CD14-positive monocyte (primary cell): ENCODE results near the gene CUX1. TPM values are rescaled to one million over a fixed set of nuclear protein-coding genes. Genes with fewer than 3 reads are reported as not detected.
A peak's percentile ranks its signal among the peaks of the same experiment; 100 is the strongest.

Experiments used
- DNase-seq, 3 donors: peaks; one replicate each; pipeline ENCODE4 v3.0.0-alpha.2; 2011 to 2022
- H2AFZ ChIP-seq: 2 replicates; pipeline ENCODE4 v1.6.0; 2012; ENCODE audit warnings: mild to moderate bottlenecking, low read depth, low read length, inconsistent platforms; ENCODE audit not compliant: insufficient read depth, poor library complexity, severe bottlenecking
- H3K27ac ChIP-seq, 2 donors: 1 replicate in 1 of 2; 2 replicates in 1 of 2; pipeline ENCODE4 v1.5.1; 2012 to 2013; ENCODE audit warnings: low read length in 2 of 2, control low read depth in 1 of 2, inconsistent platforms in 1 of 2, low read depth in 1 of 2, mild to moderate bottlenecking in 1 of 2
- H3K27me3 ChIP-seq, 2 donors: one replicate each; pipeline versions ENCODE4 v1.6.0 to v1.6.1; 2011 to 2013; ENCODE audit warnings: low read length in 2 of 2; ENCODE audit not compliant: control insufficient read depth in 2 of 2, insufficient read depth in 2 of 2
- H3K36me3 ChIP-seq, 2 donors: replicated peaks in 1 of 2; 1 replicate in 1 of 2; 2 replicates in 1 of 2; pipeline versions ENCODE4 v1.5.1 to v1.6.1; 2012 to 2013; ENCODE audit warnings: low read length in 2 of 2, control low read depth in 1 of 2, inconsistent platforms in 1 of 2, mild to moderate bottlenecking in 1 of 2; ENCODE audit not compliant: insufficient read depth in 2 of 2, control insufficient read depth in 1 of 2
- H3K4me1 ChIP-seq, 2 donors: 1 replicate in 1 of 2; 2 replicates in 1 of 2; pipeline versions ENCODE4 v1.5.1 to v1.6.1; 2012 to 2013; ENCODE audit warnings: low read length in 2 of 2, control low read depth in 1 of 2, inconsistent platforms in 1 of 2, mild to moderate bottlenecking in 1 of 2, moderate library complexity in 1 of 2; ENCODE audit not compliant: insufficient read depth in 2 of 2, control insufficient read depth in 1 of 2
- H3K4me2 ChIP-seq: replicated peaks from 2 replicates; pipeline ENCODE3; 2012; ENCODE audit warnings: low read length, moderate library complexity, mild to moderate bottlenecking; ENCODE audit not compliant: poor library complexity, severe bottlenecking; ENCODE audit errors: extremely low read depth
- H3K4me3 ChIP-seq, 3 experiments: fragments of 200-600 bp in 1 of 3; sonication (generic) in 1 of 3; replicated peaks in 1 of 3; 1 replicate in 2 of 3; 2 replicates in 1 of 3; pipeline ENCODE4 v1.5.1; 2011 to 2013; ENCODE audit warnings: low read length in 3 of 3, mild to moderate bottlenecking in 3 of 3, control low read depth in 2 of 3, low read depth in 2 of 3, inconsistent platforms in 1 of 3, moderate library complexity in 1 of 3
- H3K79me2 ChIP-seq: 2 replicates; pipeline ENCODE4 v1.6.0; 2012; ENCODE audit warnings: mild to moderate bottlenecking, control low read depth, inconsistent platforms, low read length, moderate library complexity; ENCODE audit not compliant: insufficient read depth
- H3K9ac ChIP-seq: 2 replicates; pipeline ENCODE4 v1.6.0; 2017; ENCODE audit warnings: low read length, mild to moderate bottlenecking; ENCODE audit not compliant: insufficient read depth, poor library complexity, severe bottlenecking
- H3K9me3 ChIP-seq, 2 donors: replicated peaks in 1 of 2; 1 replicate in 1 of 2; 2 replicates in 1 of 2; pipeline versions ENCODE4 v1.5.1 to v1.6.1; 2012 to 2013; ENCODE audit warnings: low read length in 2 of 2, control low read depth in 1 of 2; ENCODE audit not compliant: control insufficient read depth in 1 of 2, insufficient read depth in 1 of 2
- H4K20me1 ChIP-seq: 2 replicates; pipeline ENCODE4 v1.6.0; 2012; ENCODE audit warnings: mild to moderate bottlenecking, low read length, control low read depth, moderate library complexity; ENCODE audit not compliant: insufficient read depth
- H3K27ac Mint-ChIP-seq, 7 donors: one replicate each; pipeline ENCODE4 v1.8.0; 2020; ENCODE audit warnings: mild to moderate bottlenecking in 7 of 7, mixed read lengths in 7 of 7, moderate library complexity in 6 of 7, inconsistent platforms in 2 of 7
- H3K27me3 Mint-ChIP-seq, 3 donors: one replicate each; pipeline ENCODE4 v1.8.0; 2021 to 2022; ENCODE audit warnings: low read depth in 3 of 3, mild to moderate bottlenecking in 3 of 3, mixed read lengths in 3 of 3, moderate library complexity in 3 of 3, inconsistent platforms in 1 of 3
- H3K36me3 Mint-ChIP-seq, 2 donors: one replicate each; pipeline ENCODE4 v1.8.0; 2020; ENCODE audit warnings: mixed read lengths in 2 of 2, inconsistent platforms in 1 of 2, mild to moderate bottlenecking in 1 of 2
- H3K4me1 Mint-ChIP-seq: one replicate; pipeline ENCODE4 v1.8.0; 2020; ENCODE audit warnings: mild to moderate bottlenecking, mixed read lengths
- H3K4me3 Mint-ChIP-seq, 2 donors: one replicate each; pipeline ENCODE4 v1.8.0; 2020; ENCODE audit warnings: mild to moderate bottlenecking in 2 of 2, mixed read lengths in 2 of 2, moderate library complexity in 1 of 2
- H3K9me3 Mint-ChIP-seq, 7 donors: one replicate each; pipeline ENCODE4 v1.8.0; 2020 to 2022; ENCODE audit warnings: mixed read lengths in 7 of 7, mild to moderate bottlenecking in 6 of 7, moderate library complexity in 6 of 7, inconsistent platforms in 2 of 7
- CTCF ChIP-seq: fragments of 200-600 bp; IDR thresholded peaks from one replicate; pipeline ENCODE4 v1.8.0; 2022; ENCODE audit warnings: antibody characterized with exemption, mild to moderate bottlenecking
- whole genome bisulfite sequencing: methylation state at CpG from one replicate; pipeline ENCODE4 v1.1.5; 2013; ENCODE audit warnings: missing lambda C conversion rate; ENCODE audit not compliant: insufficient coverage; 5-methylcytosine and 5-hydroxymethylcytosine counted together
- intact Hi-C, 2 donors: fragments of 100-400 bp; cut with micrococcal nuclease; formaldehyde crosslinking; loops; one replicate each; pipeline versions ENCODE4 v1.15.0 to v1.15.1; 2023
- polyA plus RNA-seq, 3 donors: library from polyadenylated mRNA; depleted of rRNA in 1 of 3; unstranded in 2 of 3; stranded (reverse) in 1 of 3; fragments of 300-500 nt in 2 of 3; fragments of >200 nt in 1 of 3; fragmentation: Illumina TruSeq in 2 of 3; gene quantifications; 1 replicate in 2 of 3; 2 replicates in 1 of 3; pipeline ENCODE4 v1.2.3, GENCODE V29; 2012 to 2021

Gene CUX1
- polyA plus RNA-seq, 3 donors: 17.6 to 38.0 (median 28.0) TPM

GRCh38 chr7:102184303-102184702 lies 366.9 kb downstream of the CUX1 start:
- Histone ChIP-seq H3K4me1 (no peaks in the 10 kb centered on the region), H4K20me1 (peaks cover 5% of the 10 kb centered on the region), H3K9me3 (no peaks in the 10 kb centered on the region), H3K4me2 (no peak overlapping the region), H3K27me3 (no peaks in the 10 kb centered on the region), H3K36me3 (peaks cover 79 to 97% of the 10 kb centered on the region in 2 donors), H3K79me2 (no peaks in the 10 kb centered on the region), H3K27ac (no peak overlapping the region), H3K4me3 (no peak overlapping the region), H3K9ac (no peak overlapping the region), H2AFZ (no peak overlapping the region)
- no peak overlapping the region for H3K4me3 Mint-ChIP-seq
- no peak overlapping the region for H3K27ac Mint-ChIP-seq
- no peaks in the 10 kb centered on the region for H3K9me3 Mint-ChIP-seq
- H3K27me3 Mint-ChIP-seq: no peaks in the 10 kb centered on the region
- no peak for TF ChIP-seq CTCF
- WGBS: 96% methylated on average over 3 of the region's 4 CpGs
- intact Hi-C loops: no loop called here
- DNase-seq: no peak
- H3K4me1 Mint-ChIP-seq: no peaks in the 10 kb centered on the region
- H3K36me3 Mint-ChIP-seq: peaks cover 78 to 93% of the 10 kb centered on the region in 2 donors

- H2AFZ ChIP-seq: no peak overlapping the region
- H3K4me1 Mint-ChIP-seq: no peaks in the 10 kb centered on the region
- H3K4me2 ChIP-seq: no peak overlapping the region
- intact Hi-C loops: no loop called here
- no peak for DNase-seq
- H3K36me3 Mint-ChIP-seq: peaks cover 79 to 93% of the 10 kb centered on the region in 2 donors
- H3K27me3 ChIP-seq: no peaks in the 10 kb centered on the region
- no peaks in the 10 kb centered on the region for H3K4me1 ChIP-seq
- WGBS: 95% methylated on average over 16 of the region's 16 CpGs
- no peak overlapping the region for H3K4me3 Mint-ChIP-seq
- H4K20me1 ChIP-seq: peaks cover 5% of the 10 kb centered on the region
- no peak overlapping the region for H3K4me3 ChIP-seq
- no peak overlapping the region for H3K9ac ChIP-seq
- H3K36me3 ChIP-seq: peaks cover 84 to 99% of the 10 kb centered on the region in 2 donors
- no peak overlapping the region for H3K27ac ChIP-seq
- no peak for TF ChIP-seq CTCF
- no peaks in the 10 kb centered on the region for H3K79me2 ChIP-seq
- peaks cover 0 to 1% (median 0%) of the 10 kb centered on the region in 3 donors for H3K27me3 Mint-ChIP-seq
- H3K27ac Mint-ChIP-seq: peak overlapping the region in 2 of 7 donors; percentile 37 to 70
- H3K9me3 ChIP-seq: no peaks in the 10 kb centered on the region
- H3K9me3 Mint-ChIP-seq: no peaks in the 10 kb centered on the region
Measured at GRCh38 chr7:102185796-102186195, 368.4 kb downstream of the CUX1 start.
